GM19240 (cell line): ENCODE data around the gene HHIPL1.

Experiments
- DNase-seq: peaks from one replicate; pipeline ENCODE4 v3.0.0; 2011; ENCODE audit warnings: low spot score; ENCODE audit not compliant: insufficient read length

The HHIPL1 gene

GRCh38 chr14:99728231-99728920, 83.4 kb downstream of the HHIPL1 start:
- DNase-seq, result no peak

- DNase-seq, result no peak
Observed at GRCh38 chr14:99728981-99729451, 84.1 kb downstream of the HHIPL1 start.
